Chondrocyte (in vitro differentiated cells): ENCODE results near the gene MBD3. TPM values are rescaled to one million over a fixed set of nuclear protein-coding genes. Genes with fewer than 3 reads are reported as not detected.

ENCODE experiments used
- DNase-seq: peaks from one replicate; pipeline ENCODE4 v3.0.0; 2021; ENCODE audit warnings: mixed read lengths, low spot score
- H3K27ac Mint-ChIP-seq: one replicate; pipeline ENCODE4 v1.8.0; 2021; ENCODE audit warnings: mild to moderate bottlenecking, moderate library complexity, mixed read lengths; ENCODE audit not compliant: unreplicated experiment
- H3K27me3 Mint-ChIP-seq: 2 replicates; pipeline ENCODE4 v1.8.0; 2021; ENCODE audit warnings: low read depth, mixed read lengths
- H3K36me3 Mint-ChIP-seq: 2 replicates; pipeline ENCODE4 v1.8.0; 2021; ENCODE audit warnings: low read depth, mixed read lengths
- H3K4me1 Mint-ChIP-seq: 2 replicates; pipeline ENCODE4 v1.8.0; 2021; ENCODE audit warnings: low read depth, mild to moderate bottlenecking, mixed read lengths
- H3K4me3 Mint-ChIP-seq: one replicate; pipeline ENCODE4 v1.8.0; 2021; ENCODE audit warnings: mild to moderate bottlenecking, moderate library complexity, mixed read lengths; ENCODE audit not compliant: unreplicated experiment
- H3K9me3 Mint-ChIP-seq: 2 replicates; pipeline ENCODE4 v1.8.0; 2021; ENCODE audit warnings: low read depth, mixed read lengths
- total RNA-seq: library from RNA; stranded (reverse); gene quantifications from 3 replicates; pipeline ENCODE4 v1.2.1, GENCODE V29; 2021
- TF ChIP-seq, protein P1 (sequence below): fragments of 200-600 bp; sonication (generic); IDR thresholded peaks from 2 replicates; pipeline ENCODE4 v1.5.0; 2021; ENCODE audit warnings: antibody characterized with exemption, mild to moderate bottlenecking, moderate library complexity

The MBD3 gene
- total RNA-seq, 1 donor from 2014 or later: 83.6 TPM

DNA sequence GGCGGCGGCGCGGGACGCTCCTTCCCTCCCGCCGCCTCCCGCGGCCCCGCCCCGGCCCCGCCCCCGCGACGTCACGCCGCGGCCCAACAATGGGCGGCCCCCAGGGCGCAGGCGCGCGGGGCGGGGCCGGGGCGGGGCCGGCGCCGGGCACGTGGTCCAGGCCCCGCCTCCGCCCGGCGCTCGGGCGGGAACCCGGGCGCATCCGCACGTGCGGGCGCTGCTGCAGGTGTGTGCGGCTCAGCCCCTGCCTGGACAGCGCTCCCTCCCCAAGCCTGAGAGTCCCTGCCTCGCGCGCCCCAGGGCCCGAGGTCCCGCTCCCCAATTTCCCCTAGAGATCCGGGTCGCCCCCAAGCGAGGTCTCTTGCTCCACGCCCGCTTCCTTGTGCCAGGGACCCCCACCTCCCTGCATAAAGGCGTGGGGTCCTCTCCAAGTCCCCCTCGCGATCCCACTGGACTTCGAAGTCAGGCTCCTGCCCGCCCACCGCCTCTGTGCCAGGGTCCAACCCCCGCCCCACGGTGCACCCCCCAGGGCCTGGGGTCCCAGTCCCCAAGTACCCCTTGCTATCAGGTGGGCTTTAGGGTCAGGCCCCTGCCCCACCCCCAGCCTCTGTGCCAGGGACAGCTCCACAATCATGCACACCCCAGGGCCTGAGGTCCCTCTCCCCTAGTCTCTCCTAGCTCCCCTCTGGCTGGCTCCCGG lies 24.2 kb downstream of the MBD3 start, which contains the start of gene MEX3D:
Gene MEX3D (minus strand): TSS at position 6 of the 700 bp plus-strand sequence. CDS start 267 bp downstream, outside the sequence.
- H3K9me3 Mint-ChIP-seq: no peaks in the 10 kb centered on the region
- no peak for DNase-seq
- no peaks in the 10 kb centered on the region for H3K27me3 Mint-ChIP-seq
- TF ChIP-seq, protein P1, sequence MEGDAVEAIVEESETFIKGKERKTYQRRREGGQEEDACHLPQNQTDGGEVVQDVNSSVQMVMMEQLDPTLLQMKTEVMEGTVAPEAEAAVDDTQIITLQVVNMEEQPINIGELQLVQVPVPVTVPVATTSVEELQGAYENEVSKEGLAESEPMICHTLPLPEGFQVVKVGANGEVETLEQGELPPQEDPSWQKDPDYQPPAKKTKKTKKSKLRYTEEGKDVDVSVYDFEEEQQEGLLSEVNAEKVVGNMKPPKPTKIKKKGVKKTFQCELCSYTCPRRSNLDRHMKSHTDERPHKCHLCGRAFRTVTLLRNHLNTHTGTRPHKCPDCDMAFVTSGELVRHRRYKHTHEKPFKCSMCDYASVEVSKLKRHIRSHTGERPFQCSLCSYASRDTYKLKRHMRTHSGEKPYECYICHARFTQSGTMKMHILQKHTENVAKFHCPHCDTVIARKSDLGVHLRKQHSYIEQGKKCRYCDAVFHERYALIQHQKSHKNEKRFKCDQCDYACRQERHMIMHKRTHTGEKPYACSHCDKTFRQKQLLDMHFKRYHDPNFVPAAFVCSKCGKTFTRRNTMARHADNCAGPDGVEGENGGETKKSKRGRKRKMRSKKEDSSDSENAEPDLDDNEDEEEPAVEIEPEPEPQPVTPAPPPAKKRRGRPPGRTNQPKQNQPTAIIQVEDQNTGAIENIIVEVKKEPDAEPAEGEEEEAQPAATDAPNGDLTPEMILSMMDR: no peak
- peak within 1 kb of the TSS; percentile 70 for H3K4me3 Mint-ChIP-seq
- peaks cover 20% of the 10 kb centered on the region for H3K4me1 Mint-ChIP-seq
- peak within 1 kb of the TSS; percentile 83 for H3K27ac Mint-ChIP-seq
- no peaks in the 10 kb centered on the region for H3K36me3 Mint-ChIP-seq

DNA sequence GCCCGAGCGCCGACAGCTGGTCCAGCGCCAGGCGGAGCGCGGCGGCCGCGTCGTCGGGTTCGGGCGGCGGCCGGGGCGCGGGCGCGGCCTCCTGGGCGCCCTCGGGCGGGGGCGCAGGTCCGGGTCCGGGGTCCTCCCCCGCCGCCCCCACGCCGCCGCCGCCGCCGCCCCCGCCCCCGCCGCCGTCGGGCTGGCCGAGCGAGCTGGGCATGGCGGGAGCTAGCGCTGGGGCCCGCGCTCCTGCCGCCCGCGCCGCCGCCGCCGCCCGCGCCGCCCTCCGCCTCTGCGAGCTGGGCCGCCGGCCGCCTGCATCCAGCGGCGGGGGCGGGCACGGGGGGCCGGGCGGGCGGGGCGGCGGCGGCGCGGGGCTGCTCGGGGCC lies 24.8 kb downstream of the MBD3 start:
- H3K9me3 Mint-ChIP-seq: no peaks in the 10 kb centered on the region
- no peak overlapping the region for H3K27ac Mint-ChIP-seq

DNA sequence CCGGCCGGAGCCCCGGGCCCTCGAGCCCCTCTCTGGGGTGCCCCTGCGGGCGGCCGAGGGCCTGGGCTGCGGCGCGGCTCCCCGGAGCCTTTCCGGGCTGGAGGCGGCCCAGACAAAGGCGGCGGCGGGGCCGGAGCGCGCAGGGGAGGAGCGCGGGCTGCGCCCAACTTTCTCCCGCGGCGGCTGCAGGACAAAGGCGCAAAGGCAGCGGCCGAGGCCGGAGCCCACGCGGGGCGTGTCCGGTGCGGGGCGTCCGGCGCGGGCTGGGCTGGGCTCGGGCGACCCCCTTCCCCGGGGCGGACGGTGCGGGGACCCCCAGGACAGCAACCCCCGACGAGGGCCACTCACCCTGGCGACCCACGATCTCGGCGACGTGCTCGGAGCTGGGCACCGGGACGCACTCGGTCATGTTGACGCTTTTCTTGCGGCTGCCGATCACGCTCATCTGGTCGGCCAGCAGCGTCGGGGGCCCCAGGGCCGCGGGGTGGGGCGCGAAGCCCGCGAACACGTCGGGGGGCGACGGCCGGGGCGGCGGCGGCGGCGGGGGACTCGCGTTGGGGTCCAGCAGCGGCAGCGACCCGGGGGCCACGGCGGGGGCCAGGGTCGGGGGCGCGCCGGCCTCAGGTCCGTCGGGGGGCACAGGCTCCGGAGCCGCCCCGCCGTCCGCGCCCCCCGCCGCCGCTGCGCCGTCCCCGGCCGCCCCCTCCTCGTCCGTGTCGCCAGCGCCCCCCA lies 25.4 kb downstream of the MBD3 start:
- H3K4me1 Mint-ChIP-seq: peaks cover 23% of the 10 kb centered on the region
- H3K9me3 Mint-ChIP-seq: no peaks in the 10 kb centered on the region
- DNase-seq: no peak
- H3K27ac Mint-ChIP-seq: peak overlapping the region; percentile 83
- no peaks in the 10 kb centered on the region for H3K27me3 Mint-ChIP-seq
- peak overlapping the region; percentile 70 for H3K4me3 Mint-ChIP-seq
- TF ChIP-seq, protein P1: no peak
- no peaks in the 10 kb centered on the region for H3K36me3 Mint-ChIP-seq

More for the DNA sequence above, 24.8 kb downstream of the MBD3 start:
- no peak for DNase-seq
- Mint-ChIP-seq H3K36me3 (no peaks in the 10 kb centered on the region), H3K4me3 (no peak overlapping the region), H3K4me1 (peaks cover 23% of the 10 kb centered on the region), H3K27me3 (no peaks in the 10 kb centered on the region)
- TF ChIP-seq, protein P1: no peak

DNA sequence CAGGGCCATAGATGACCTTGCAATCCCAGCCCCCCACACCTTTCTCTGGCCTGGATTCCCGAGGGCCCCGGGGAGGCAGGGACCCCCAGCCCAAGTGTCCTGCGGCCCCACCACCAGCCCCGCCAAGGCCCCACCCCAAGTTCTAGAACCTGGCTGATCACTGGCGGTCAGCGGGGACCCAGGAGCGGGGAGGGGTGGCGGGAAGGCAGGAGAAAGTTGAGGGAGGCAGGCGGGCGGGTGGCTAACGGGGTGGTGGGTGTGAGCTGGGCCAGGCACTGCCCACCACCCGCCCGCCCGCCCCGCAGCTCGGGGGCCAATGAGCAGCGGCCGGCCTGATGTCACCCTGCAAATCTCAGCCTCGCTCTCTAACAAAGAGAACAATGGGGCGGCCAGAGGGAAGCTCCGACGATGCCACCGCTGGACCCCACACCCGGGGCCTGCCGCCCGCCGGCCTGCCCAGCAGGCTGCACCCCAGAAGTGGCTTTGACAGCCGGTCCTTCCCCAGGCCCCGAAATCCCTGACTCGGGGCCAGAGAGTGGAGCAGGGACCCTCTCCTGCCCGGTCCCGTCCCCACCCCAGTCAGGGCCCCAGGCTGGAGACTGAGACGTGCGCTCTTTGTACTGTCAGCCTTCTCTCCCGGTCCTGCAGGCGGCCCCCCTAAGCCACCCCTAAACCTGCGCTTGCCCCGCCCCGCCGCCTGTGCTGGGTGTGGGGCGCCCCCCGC lies 26.1 kb downstream of the MBD3 start:
- Mint-ChIP-seq H3K9me3 (no peaks in the 10 kb centered on the region), H3K4me1 (peaks cover 23% of the 10 kb centered on the region), H3K27me3 (no peaks in the 10 kb centered on the region), H3K36me3 (no peaks in the 10 kb centered on the region), H3K4me3 (peak overlapping the region; percentile 66), H3K27ac (peak overlapping the region; percentile 36)
- TF ChIP-seq, protein P1: peak; percentile 26
- no peak for DNase-seq

DNA sequence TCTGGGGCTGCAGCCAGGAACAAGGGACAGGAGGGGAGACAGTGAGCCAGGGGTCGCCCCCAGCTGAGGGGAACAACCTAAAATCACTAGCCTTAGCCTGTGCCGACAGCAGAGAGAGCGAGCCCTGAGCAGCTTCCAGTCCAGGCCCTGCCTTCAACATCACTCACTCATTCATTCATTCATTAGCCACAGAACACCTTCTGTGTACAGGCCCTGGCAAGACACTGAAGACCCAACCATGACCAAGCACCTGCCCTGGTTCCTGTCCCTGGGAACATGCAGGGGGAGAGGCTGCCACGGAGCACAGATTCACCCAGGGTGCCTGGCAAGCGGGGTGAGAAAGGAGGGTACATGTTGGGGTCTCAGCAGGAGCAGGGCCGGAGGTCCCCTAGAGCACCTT lies 29.4 kb downstream of the MBD3 start:
- H3K4me1 Mint-ChIP-seq: peaks cover 23% of the 10 kb centered on the region
- H3K4me3 Mint-ChIP-seq: no peak overlapping the region
- H3K36me3 Mint-ChIP-seq: no peaks in the 10 kb centered on the region
- TF ChIP-seq, protein P1: no peak
- no peaks in the 10 kb centered on the region for H3K27me3 Mint-ChIP-seq
- no peak for DNase-seq
- peak overlapping the region; percentile 15 for H3K27ac Mint-ChIP-seq
- H3K9me3 Mint-ChIP-seq: no peaks in the 10 kb centered on the region
